ENCODE data around the gene RAB2B.

Gene RAB2B

GRCh38 chr14:21476925-21477681 lies at the start of gene RAB2B, which contains the start of gene TOX4:
Gene RAB2B (minus strand): TSS chr14:21476959. CDS start chr14:21476872, 87 bp downstream.
Gene TOX4 (plus strand): TSS chr14:21477195. CDS start chr14:21477279, 84 bp downstream.
- peak; percentile 79 for DNase-seq

GRCh38 chr14:21525962-21526671 lies 49.4 kb upstream of the RAB2B start, which contains the start of gene SALL2:
Gene SALL2 (minus strand): TSS chr14:21526346. CDS start chr14:21526127, 219 bp downstream.
- no peak for DNase-seq

- DNase-seq = no peak
Measured at GRCh38 chr14:21525571-21525961, 48.8 kb upstream of the RAB2B start.

- DNase-seq = no peak
Measured at GRCh38 chr14:21524575-21525490, 48.1 kb upstream of the RAB2B start.

GRCh38 chr14:21523203-21523602 lies 46.4 kb upstream of the RAB2B start:
- DNase-seq = no peak

- DNase-seq = no peak
Measured at GRCh38 chr14:21521501-21521900, 44.7 kb upstream of the RAB2B start.

- no peak for DNase-seq
Measured at GRCh38 chr14:21520767-21521166, 44.0 kb upstream of the RAB2B start.

- DNase-seq = no peak
Measured at GRCh38 chr14:21518725-21519124, 42.0 kb upstream of the RAB2B start.

GRCh38 chr14:21514341-21514740 lies 37.6 kb upstream of the RAB2B start:
- DNase-seq = no peak

- peak; percentile 76 for DNase-seq
Measured at GRCh38 chr14:21510735-21511657, 34.2 kb upstream of the RAB2B start, which contains the start of gene METTL3. Gene METTL3 (minus strand): TSS chr14:21511340. CDS start chr14:21511223, 117 bp downstream.

- no peak for DNase-seq
Measured at GRCh38 chr14:21509432-21510143, 32.8 kb upstream of the RAB2B start.

- no peak for DNase-seq
Measured at GRCh38 chr14:21506557-21506956, 29.8 kb upstream of the RAB2B start.

- no peak for DNase-seq
Measured at GRCh38 chr14:21505012-21505553, 28.3 kb upstream of the RAB2B start.

GRCh38 chr14:21503376-21503775 lies 26.6 kb upstream of the RAB2B start:
- DNase-seq = no peak

- no peak for DNase-seq
Measured at GRCh38 chr14:21501568-21501967, 24.8 kb upstream of the RAB2B start.

- no peak for DNase-seq
Measured at GRCh38 chr14:21498540-21499526, 22.1 kb upstream of the RAB2B start.

- no peak for DNase-seq
Measured at GRCh38 chr14:21496453-21496852, 19.7 kb upstream of the RAB2B start.

- no peak for DNase-seq
Measured at GRCh38 chr14:21494902-21495762, 18.4 kb upstream of the RAB2B start.

Measured in GOT3 (cell line).